Rectal smooth muscle tissue (tissue), 1 donor: ENCODE measurements around the gene DVL3.

Source experiments
- H3K27ac ChIP-seq: one replicate; pipeline ENCODE4 v1.7.0; 2013; ENCODE audit warnings: low read depth, low read length, inconsistent platforms
- H3K27me3 ChIP-seq: one replicate; pipeline ENCODE4 v1.7.0; 2013; ENCODE audit warnings: low read length; ENCODE audit not compliant: control insufficient read depth, insufficient read depth
- H3K36me3 ChIP-seq: one replicate; pipeline ENCODE4 v1.7.0; 2013; ENCODE audit warnings: low read length; ENCODE audit not compliant: control insufficient read depth, insufficient read depth
- H3K4me1 ChIP-seq: one replicate; pipeline ENCODE4 v1.7.0; 2013; ENCODE audit warnings: low read length; ENCODE audit not compliant: control insufficient read depth, insufficient read depth
- H3K4me3 ChIP-seq: one replicate; pipeline ENCODE4 v1.7.0; 2013; ENCODE audit warnings: low read length
- H3K9ac ChIP-seq: one replicate; pipeline ENCODE4 v1.7.0; 2013; ENCODE audit warnings: low read length

DVL3 gene

DNA sequence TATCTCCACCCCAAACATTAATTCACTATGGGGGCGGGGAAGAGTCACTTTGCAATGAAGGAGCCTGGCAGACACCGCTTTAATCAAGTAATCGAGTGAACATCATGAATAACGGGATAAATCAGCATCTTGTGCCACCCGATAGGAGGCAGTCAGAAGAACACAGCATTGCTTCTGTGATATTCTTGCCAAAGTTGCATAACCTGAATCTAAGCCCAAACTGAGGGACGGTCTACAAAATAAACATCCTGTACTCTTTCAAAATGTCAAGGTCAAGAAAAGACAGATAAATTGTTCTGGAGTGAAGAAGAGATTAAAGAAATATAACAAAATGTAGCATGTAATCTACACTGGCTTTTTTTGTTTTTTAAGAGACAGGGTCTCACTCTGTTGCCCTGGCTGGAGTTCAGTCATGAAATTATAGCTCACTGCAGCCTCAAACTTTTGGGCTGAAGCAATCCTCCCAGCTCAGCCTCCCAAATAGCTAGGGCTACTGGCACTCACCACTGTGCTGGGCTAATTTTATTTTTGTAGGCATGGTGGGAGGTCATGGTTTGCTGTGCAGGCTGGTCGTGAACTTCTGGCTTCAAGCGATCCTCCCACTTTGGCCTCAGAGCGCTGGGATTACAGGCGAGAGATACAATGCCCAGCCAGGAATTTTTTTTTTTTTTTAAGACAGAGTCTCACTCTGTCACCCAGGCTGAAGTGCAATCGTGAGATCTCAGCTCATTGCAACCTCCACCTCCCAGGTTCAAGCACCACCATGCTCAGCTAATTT lies 54.2 kb downstream of the DVL3 start:
- no peaks in the 10 kb centered on the region for H3K36me3 ChIP-seq
- H3K9ac ChIP-seq: no peak overlapping the region
- H3K4me3 ChIP-seq: no peak overlapping the region
- H3K27me3 ChIP-seq: peaks cover 3% of the 10 kb centered on the region
- H3K27ac ChIP-seq: no peak overlapping the region
- no peaks in the 10 kb centered on the region for H3K4me1 ChIP-seq

- no peaks in the 10 kb centered on the region for H3K4me1 ChIP-seq
- no peak overlapping the region for H3K27ac ChIP-seq
- no peak overlapping the region for H3K4me3 ChIP-seq
- no peaks in the 10 kb centered on the region for H3K36me3 ChIP-seq
- no peak overlapping the region for H3K9ac ChIP-seq
- H3K27me3 ChIP-seq: peaks cover 3% of the 10 kb centered on the region
These were observed 56.1 kb downstream of the DVL3 start for GRCh38 chr3:184211297-184211696.

GRCh38 chr3:184211718-184212117 lies 56.5 kb downstream of the DVL3 start:
- H3K27ac ChIP-seq: no peak overlapping the region
- no peak overlapping the region for H3K9ac ChIP-seq
- H3K27me3 ChIP-seq: peaks cover under 1% of the 10 kb centered on the region
- H3K36me3 ChIP-seq: no peaks in the 10 kb centered on the region
- H3K4me3 ChIP-seq: no peak overlapping the region
- H3K4me1 ChIP-seq: no peaks in the 10 kb centered on the region

- H3K27me3 ChIP-seq: no peaks in the 10 kb centered on the region
These were observed 63.6 kb downstream of the DVL3 start for GRCh38 chr3:184218814-184219213.

DNA sequence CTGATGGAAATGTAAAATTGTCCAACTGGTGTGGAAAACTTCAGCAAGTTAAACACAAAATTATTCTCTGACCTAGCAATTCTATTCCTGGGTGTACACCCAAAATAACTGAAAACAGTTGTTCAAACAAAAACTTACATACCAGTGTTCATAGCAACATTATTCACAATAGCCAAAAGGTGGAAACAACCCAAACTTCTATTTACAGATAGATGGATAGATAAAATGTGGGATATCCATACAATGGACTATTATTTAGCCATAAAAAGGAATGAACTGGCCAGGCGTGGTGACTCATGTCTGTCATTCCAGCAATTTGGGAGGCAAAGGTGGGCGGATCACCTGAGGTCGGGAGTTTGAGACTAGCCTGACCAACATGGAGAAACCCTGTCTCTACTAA lies 67.3 kb downstream of the DVL3 start:
- Histone ChIP-seq H3K9ac (no peak overlapping the region), H3K27ac (no peak overlapping the region), H3K27me3 (no peaks in the 10 kb centered on the region)

More at GRCh38 chr3:184218814-184219213, 63.6 kb downstream of the DVL3 start:
- Histone ChIP-seq H3K27ac (no peak overlapping the region), H3K36me3 (no peaks in the 10 kb centered on the region), H3K9ac (no peak overlapping the region), H3K4me3 (no peak overlapping the region), H3K4me1 (no peaks in the 10 kb centered on the region)

More for the DNA sequence above, 67.3 kb downstream of the DVL3 start:
- Histone ChIP-seq H3K4me3 (no peak overlapping the region), H3K4me1 (no peaks in the 10 kb centered on the region), H3K36me3 (no peaks in the 10 kb centered on the region)
